ENCODE data around the gene RTN4.

Gene RTN4

DNA sequence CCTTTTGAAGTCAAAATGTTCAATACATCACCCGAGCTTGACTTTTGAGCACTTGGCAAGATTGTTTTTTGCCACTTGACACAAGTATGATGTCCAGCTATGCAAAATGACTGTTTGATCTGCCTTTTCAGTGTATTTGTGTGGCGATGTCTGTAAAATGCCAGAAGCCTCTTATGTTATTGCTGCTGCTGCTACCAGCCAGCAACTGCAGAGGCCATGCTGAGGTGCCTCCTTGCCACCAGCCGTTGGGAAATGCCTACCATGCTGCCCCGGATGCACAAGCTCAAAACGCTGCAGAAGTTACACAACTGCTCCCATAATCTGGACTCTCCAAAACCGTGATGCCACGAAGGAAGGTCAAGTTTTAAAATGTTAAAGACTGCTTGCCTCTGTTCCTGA lies 80.3 kb downstream of the RTN4 start:
- DNase-seq (ENCODE audit: low read depth) = no peak
- no peak overlapping the region for H3K4me3 ChIP-seq (ENCODE audit: low read depth, low read length)
- TF ChIP-seq, protein P1, sequence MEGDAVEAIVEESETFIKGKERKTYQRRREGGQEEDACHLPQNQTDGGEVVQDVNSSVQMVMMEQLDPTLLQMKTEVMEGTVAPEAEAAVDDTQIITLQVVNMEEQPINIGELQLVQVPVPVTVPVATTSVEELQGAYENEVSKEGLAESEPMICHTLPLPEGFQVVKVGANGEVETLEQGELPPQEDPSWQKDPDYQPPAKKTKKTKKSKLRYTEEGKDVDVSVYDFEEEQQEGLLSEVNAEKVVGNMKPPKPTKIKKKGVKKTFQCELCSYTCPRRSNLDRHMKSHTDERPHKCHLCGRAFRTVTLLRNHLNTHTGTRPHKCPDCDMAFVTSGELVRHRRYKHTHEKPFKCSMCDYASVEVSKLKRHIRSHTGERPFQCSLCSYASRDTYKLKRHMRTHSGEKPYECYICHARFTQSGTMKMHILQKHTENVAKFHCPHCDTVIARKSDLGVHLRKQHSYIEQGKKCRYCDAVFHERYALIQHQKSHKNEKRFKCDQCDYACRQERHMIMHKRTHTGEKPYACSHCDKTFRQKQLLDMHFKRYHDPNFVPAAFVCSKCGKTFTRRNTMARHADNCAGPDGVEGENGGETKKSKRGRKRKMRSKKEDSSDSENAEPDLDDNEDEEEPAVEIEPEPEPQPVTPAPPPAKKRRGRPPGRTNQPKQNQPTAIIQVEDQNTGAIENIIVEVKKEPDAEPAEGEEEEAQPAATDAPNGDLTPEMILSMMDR (IDR thresholded peaks at IDR 0.05; ENCODE audit: low read depth, low read length, missing control alignments) = no peak

DNA sequence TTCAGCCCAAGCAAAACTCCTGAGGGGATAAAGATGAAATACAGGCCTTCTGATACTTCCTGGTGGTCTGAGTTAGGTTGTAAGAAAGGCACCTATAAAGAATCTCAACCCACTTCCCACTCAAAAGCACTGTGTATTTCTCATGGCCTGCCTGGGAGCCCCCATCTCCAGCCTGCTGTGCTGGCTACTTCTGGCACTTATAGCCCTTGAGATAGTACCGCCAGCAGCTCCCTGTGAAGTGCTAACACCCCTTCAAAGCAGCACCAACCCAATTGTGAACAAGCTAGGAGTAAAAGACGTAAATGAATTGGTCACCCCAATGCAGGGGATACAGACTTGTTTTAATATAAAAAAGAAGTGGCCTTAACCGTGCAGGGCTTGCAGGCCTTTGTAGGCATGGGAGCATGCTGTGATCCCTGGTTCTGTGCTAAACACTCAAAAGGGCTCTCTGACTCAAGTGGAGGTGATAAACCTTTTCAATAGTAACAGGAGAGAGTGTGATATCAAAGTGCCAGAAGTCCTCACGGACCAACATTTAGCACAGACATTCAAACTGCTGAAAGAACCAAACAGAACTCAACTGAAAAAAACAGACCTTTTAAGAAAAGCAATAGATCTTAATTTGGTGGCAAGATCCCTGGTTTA lies 80.8 kb downstream of the RTN4 start:
- no peak overlapping the region for H3K4me3 ChIP-seq (ENCODE audit: low read depth, low read length)
- TF ChIP-seq, protein P1 (IDR thresholded peaks at IDR 0.05; ENCODE audit: low read depth, low read length, missing control alignments) = no peak
- DNase-seq (ENCODE audit: low read depth) = no peak

DNA sequence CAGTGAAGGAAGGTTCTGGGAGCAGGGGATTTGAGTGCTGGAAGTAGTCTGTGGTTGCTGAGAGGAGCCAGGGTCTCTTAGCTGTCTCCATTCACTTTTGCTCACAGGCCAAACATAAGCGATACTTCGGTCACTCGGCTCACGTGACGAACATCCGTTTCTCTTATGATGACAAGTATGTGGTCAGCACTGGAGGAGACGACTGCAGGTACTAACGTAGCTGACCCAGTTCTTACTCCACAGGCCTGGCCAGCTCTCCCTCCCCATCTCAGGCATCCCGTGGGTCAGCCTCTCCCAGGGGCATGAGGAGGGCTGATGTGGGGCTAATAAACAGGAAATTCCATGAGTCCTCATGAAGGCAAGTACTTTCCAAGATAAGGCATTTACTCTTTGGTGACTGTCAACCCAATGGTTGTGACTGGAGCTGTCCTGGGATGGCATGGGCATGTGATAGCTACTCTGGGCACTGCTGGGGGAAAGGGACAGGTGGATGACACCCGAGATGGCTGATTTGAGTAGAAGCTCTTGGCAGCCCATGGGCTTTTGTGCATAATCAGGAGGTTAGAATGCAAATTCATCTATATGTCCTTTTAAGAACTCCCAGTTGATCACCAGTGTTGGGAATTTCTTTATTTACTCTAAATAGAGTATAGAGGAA lies 81.6 kb downstream of the RTN4 start:
- no peak overlapping the region for H3K4me3 ChIP-seq (ENCODE audit: low read depth, low read length)
- no peak for DNase-seq (ENCODE audit: low read depth)
- TF ChIP-seq, protein P1 (IDR thresholded peaks at IDR 0.05; ENCODE audit: low read depth, low read length, missing control alignments) = no peak

DNA sequence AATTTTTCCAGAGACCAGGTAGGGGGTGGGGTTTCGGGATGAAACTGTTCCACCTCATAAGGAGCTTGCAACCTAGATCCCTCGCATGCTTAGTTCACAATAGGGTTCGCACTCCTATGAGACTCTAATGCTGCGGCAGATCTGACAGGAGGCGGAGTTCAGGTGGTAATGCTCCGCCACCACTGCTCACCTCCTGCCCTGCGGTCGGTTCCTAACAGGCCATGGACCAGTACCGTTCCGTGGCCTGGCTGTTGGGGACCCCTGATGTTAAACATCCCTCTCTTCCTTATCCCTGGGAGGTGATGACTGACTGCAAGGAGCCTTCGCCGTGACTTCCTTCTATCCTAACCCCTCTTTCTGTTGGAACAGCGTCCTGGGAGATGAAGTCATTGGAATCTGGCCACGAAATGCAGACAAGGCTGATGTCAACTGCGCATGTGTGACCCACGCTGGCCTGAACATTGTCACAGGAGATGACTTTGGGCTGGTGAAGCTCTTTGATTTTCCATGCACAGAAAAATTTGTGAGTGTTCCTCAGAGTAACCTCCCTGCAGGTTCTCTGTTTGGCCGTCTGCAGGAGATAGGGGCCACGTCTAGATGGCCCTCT lies 82.4 kb downstream of the RTN4 start:
- H3K4me3 ChIP-seq (ENCODE audit: low read depth, low read length) = no peak overlapping the region
- no peak for DNase-seq (ENCODE audit: low read depth)
- TF ChIP-seq, protein P1 (IDR thresholded peaks at IDR 0.05; ENCODE audit: low read depth, low read length, missing control alignments) = no peak

DNA sequence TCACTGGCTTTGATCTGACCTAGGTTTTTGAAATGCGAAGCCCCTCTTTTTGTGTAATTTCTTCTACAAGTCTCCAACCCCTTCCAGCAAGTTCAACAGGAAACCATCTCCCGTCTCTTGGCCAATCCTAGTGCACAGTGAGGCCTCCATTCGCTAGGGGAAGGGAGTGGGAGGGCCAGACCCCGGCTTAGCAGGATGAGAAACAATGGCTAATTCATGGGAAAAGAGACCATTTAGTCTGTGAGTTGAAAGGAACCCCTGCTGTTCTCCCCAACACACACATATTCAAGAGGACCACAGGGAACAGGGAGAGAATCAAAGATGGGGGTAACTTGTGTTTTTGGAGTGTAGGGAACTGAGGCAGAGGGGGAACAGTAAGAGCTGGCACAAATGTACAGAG lies 83.0 kb downstream of the RTN4 start:
- H3K4me3 ChIP-seq (ENCODE audit: low read depth, low read length) = no peak overlapping the region
- no peak for DNase-seq (ENCODE audit: low read depth)
- TF ChIP-seq, protein P1 (IDR thresholded peaks at IDR 0.05; ENCODE audit: low read depth, low read length, missing control alignments) = no peak

DNA sequence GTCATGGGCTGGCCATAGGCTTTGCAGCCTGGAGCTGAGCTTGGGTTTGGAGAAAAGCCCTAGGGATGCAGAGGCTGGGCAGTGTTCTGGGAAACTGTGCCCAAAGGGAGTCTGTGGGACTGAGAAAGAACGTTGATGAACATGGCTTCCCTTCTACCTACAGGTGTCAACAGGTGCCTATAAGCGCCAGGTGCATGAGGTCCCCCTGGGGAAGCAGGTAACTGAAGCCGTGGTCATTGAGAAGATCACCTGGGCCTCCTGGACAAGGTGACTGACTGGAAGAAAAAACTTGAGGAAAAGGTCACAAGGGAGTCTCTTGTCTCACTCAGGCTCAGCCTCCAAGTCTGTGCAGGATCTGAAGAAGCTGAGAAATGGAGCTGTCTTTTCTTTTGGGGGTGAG lies 83.4 kb downstream of the RTN4 start:
- TF ChIP-seq, protein P1 (IDR thresholded peaks at IDR 0.05; ENCODE audit: low read depth, low read length, missing control alignments) = no peak
- DNase-seq (ENCODE audit: low read depth) = no peak
- no peak overlapping the region for H3K4me3 ChIP-seq (ENCODE audit: low read depth, low read length)

Measured in GM12864 (cell line).